ENCODE measurements around the gene MITD1.

Gene MITD1

DNA sequence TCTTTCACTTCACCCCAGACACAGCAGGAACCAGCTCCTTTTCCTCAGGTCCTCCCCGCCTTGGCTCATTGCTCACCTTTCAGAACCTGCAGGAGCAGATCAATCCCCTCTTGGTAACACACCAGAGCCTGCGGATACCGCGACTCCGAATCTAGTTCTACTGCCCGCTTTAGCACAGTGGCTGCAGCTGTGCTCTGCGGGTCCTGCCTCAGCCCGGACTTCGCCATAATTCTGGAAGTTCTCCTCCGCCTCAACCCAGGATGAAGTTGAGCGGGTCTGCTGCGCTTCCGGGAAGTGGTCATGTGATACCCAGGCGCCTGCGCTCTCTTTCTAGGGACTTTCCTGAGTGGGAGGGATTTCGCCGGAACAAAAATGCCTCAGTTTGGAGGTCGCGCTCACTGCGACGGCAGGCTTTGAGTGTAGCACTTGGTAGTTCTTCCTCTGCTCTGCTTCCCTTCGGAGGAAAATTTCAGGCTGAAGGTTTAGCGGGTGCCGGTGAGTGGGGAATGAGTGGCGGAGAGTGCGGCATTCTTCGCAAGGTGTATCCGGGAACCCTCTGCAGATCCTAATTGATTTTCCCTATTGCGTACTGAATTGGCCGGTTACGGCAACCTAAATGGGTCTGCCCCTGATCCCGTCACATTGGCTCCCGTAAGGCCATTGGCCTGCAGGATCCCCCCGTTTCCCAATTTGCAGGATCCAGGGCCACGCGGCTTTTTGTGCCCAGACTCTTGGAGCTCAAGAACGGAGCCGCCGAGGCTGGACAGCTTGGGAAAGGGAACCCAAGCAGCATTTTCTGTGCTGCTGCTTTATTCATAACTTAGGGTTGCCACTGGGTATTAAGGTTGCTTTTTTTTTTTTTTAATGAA lies at the start of gene MITD1, which contains the start of gene MRPL30:
MITD1 (minus strand) TSS at position 304 of the 869 bp plus-strand sequence; CDS start at position 227, 77 bp downstream.
MRPL30 (plus strand) TSS at position 430 of the 869 bp plus-strand sequence. CDS start 5,020 bp downstream, outside the sequence.
- TF ChIP-seq, protein P1, sequence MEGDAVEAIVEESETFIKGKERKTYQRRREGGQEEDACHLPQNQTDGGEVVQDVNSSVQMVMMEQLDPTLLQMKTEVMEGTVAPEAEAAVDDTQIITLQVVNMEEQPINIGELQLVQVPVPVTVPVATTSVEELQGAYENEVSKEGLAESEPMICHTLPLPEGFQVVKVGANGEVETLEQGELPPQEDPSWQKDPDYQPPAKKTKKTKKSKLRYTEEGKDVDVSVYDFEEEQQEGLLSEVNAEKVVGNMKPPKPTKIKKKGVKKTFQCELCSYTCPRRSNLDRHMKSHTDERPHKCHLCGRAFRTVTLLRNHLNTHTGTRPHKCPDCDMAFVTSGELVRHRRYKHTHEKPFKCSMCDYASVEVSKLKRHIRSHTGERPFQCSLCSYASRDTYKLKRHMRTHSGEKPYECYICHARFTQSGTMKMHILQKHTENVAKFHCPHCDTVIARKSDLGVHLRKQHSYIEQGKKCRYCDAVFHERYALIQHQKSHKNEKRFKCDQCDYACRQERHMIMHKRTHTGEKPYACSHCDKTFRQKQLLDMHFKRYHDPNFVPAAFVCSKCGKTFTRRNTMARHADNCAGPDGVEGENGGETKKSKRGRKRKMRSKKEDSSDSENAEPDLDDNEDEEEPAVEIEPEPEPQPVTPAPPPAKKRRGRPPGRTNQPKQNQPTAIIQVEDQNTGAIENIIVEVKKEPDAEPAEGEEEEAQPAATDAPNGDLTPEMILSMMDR (conservative IDR thresholded peaks at IDR 0.05; ENCODE audit: low read depth, low read length) = no peak
- H3K4me3 ChIP-seq (ENCODE audit: low read depth, low read length) = peak within 1 kb of the TSS; percentile 96
- DNase-seq (ENCODE audit: low read depth) = peak; percentile 97

DNA sequence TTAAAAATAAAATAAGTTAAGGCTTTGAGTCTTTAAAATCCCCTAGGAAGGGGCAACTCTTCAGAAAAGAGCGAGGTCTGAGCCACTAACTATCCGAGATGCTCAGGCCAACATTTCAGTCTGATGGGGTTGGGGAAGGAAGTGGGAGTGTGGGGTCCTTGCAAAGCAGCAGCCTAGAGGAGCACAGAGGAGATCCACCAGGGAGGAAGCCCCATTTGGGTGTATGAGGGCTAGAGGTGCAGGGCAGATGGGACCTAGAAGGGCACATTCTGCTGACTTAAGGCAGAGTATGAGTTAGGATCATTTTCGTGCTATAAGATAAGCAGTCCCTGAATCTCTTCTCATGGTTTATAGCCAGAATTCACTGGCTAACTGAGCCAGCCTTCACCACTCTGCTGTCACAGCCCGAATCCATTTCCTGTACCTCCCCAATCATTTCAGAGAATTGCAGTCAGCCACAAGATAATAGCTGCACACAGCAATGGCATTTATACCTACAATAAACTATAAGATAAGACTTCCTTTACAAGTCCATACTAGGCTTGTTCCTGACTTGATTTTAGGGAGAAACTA lies 37.2 kb upstream of the MITD1 start:
- no peak for DNase-seq (ENCODE audit: low read depth)
- TF ChIP-seq, protein P1 (conservative IDR thresholded peaks at IDR 0.05; ENCODE audit: low read depth, low read length) = no peak

DNA sequence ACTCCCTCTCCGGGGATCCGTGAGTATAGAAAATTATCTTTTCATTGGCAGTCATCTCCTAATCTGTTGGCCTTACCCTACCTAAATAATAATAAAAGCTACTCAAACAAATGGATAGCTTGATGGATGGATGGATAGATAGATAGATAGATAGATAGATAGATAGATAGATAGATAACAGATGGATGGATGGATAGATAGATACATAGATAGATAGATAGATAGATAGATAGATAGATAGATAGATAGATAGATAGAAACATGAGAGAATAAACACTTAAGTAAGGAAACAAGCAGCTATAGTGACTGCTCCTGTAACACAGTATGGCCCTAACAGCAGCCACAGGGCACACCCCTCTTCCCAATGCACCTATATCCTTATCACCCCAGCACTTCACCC lies 35.2 kb upstream of the MITD1 start:
- DNase-seq (ENCODE audit: low read depth) = no peak
- H3K4me3 ChIP-seq (ENCODE audit: low read depth, low read length) = no peak overlapping the region
- TF ChIP-seq, protein P1 (conservative IDR thresholded peaks at IDR 0.05; ENCODE audit: low read depth, low read length) = no peak

More for the DNA sequence above, 37.2 kb upstream of the MITD1 start:
- no peak overlapping the region for H3K4me3 ChIP-seq (ENCODE audit: low read depth, low read length)

DNA sequence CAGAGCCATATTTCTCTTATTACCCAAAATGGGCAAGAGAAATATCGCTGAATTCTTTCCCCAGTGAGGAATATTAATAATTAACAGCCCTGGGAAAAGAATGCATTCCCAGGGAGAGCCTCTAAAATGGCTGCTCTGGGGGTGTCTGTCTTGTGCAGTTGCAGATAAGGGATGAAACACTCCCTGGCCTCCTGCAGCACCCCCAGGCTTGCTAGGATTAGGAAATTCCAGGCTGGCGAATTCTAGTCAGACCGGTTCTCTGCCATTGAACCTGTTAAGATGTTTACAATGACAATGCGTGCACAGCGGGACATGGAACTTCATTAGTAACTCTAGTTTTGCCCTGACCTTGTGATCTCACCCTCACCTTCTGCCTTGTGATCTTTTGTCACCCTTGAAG lies 24.6 kb upstream of the MITD1 start:
- no peak for DNase-seq (ENCODE audit: low read depth)
- H3K4me3 ChIP-seq (ENCODE audit: low read depth, low read length) = no peak overlapping the region
- TF ChIP-seq, protein P1 (conservative IDR thresholded peaks at IDR 0.05; ENCODE audit: low read depth, low read length) = no peak

DNA sequence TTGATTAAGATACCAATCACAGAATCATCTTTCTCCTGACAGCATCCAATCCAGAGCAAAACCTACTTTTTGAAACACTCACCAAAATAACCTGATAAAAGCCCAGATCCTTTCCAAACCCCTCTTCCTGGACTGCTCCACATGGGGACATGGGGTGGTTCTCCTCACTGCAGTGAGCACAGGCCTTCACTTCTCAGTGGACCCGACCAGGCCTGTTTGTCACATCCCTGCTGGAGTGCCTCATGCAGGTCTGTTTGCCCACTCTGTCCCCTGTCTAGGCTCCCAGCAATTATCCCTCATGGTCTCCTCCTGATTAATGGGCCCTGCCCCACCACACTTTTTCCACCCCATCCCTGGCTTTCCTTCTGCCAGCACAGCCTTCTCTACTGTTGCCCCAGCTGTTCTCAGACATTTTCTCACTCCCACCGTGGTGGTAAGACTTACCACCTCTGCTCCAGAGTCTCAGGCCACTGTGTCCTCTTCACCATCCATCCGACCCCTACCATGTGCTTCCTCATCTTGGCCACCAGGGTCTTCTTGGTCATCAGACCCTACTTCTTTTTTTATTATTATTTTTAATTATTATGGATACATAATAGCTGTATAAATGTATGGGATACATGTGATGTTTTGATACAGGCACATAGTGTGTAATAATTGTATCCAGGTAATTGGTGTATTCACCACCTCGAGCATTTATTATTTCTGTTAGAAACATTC lies 21.3 kb upstream of the MITD1 start:
- TF ChIP-seq, protein P1 (conservative IDR thresholded peaks at IDR 0.05; ENCODE audit: low read depth, low read length) = peak; percentile 30
- no peak overlapping the region for H3K4me3 ChIP-seq (ENCODE audit: low read depth, low read length)
- DNase-seq (ENCODE audit: low read depth) = no peak

DNA sequence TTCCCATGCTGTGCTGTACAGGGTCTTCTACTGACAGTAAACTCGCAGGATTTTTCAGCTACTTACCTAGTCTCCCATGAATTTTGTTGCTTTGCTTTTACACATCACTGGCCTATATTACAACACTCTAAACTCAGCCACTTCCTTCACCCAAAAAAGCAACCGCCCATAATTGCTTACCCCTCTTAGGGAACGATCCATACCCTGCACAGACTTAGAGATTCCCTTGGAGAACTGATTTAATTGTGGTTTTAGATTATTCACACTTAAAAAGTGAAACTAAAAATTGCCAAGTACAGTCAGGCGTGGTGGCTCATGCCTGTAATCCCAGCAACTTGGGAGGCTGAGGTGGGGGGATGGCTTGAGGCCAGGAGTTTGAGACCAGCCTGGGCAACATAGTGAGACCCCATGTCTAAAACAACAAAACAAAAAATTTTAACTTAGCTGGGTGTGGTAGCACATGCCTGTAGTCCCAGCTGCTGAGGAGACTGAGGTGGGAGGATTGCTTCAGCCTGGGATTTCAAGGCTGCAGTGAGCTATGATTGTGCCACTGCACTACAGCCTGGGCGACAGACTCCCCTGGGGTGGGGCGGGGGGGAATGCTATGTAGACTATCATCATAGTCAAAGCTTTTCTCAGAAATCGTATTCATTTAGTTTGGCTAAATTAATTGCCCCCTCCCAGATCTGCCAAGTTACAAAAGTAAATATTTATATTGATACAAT lies 19.4 kb upstream of the MITD1 start:
- TF ChIP-seq, protein P1 (conservative IDR thresholded peaks at IDR 0.05; ENCODE audit: low read depth, low read length) = no peak
- DNase-seq (ENCODE audit: low read depth) = no peak
- H3K4me3 ChIP-seq (ENCODE audit: low read depth, low read length) = no peak overlapping the region

Data from choroid plexus epithelial cell (primary cell).